Gastroesophageal sphincter (tissue), 4 donors: ENCODE data around the gene OR51E1. TPM values are rescaled to one million over a fixed set of nuclear protein-coding genes. Genes with fewer than 3 reads are reported as not detected.

Source experiments
- ATAC-seq: fragments of 150-250 bp; one replicate; pipeline ENCODE4 v1.9.1; 2016; ENCODE audit warnings: mild to moderate bottlenecking, moderate library complexity
- H3K27ac ChIP-seq, 4 donors: fragments of 200-600 bp; sonication (generic) in 3 of 4; 1 replicate in 3 of 4; 2 replicates in 1 of 4; pipeline ENCODE4 v1.5.1; 2016 to 2019
- H3K27me3 ChIP-seq: fragments of 200-600 bp; sonication (generic); one replicate; pipeline ENCODE4 v1.5.1; 2019
- H3K36me3 ChIP-seq, 2 donors: fragments of 200-600 bp; sonication (generic); one replicate each; pipeline ENCODE4 v1.5.1; 2019; ENCODE audit warnings: control low read depth in 1 of 2
- H3K4me1 ChIP-seq, 3 donors: fragments of 200-600 bp; sonication (generic); 1 replicate in 2 of 3; 2 replicates in 1 of 3; pipeline ENCODE4 v1.5.1; 2016 to 2019; ENCODE audit warnings: control low read depth in 2 of 3
- H3K4me3 ChIP-seq, 2 donors: fragments of 200-600 bp; sonication (generic); one replicate each; pipeline ENCODE4 v1.5.1; 2019; ENCODE audit warnings: mild to moderate bottlenecking in 1 of 2, moderate library complexity in 1 of 2
- H3K9me3 ChIP-seq, 3 donors: fragments of 200-600 bp; sonication (generic); one replicate each; pipeline ENCODE4 v1.5.1; 2017 to 2019; ENCODE audit warnings: control low read depth in 2 of 3
- CTCF ChIP-seq, 4 experiments: fragments of 200-600 bp in 2 of 4; fragments of 450-650 bp in 2 of 4; sonication (generic) in 1 of 4; IDR thresholded peaks; one replicate each; pipeline ENCODE4 v1.5.1; 2017 to 2019; ENCODE audit warnings: antibody characterized with exemption in 4 of 4, mild to moderate bottlenecking in 2 of 4, moderate library complexity in 2 of 4
- EP300 ChIP-seq: sonication (generic); formaldehyde crosslinking; IDR thresholded peaks from one replicate; pipeline ENCODE4 v1.6.1; 2017; ENCODE audit warnings: antibody characterized with exemption, mild to moderate bottlenecking
- POLR2A ChIP-seq, 2 donors: fragments of 450-650 bp; IDR thresholded peaks; one replicate each; pipeline ENCODE4 v1.6.1; 2017; ENCODE audit warnings: antibody characterized with exemption in 2 of 2, mild to moderate bottlenecking in 2 of 2, moderate library complexity in 1 of 2
- POLR2AphosphoS5 ChIP-seq: sonication (generic); formaldehyde crosslinking; IDR thresholded peaks from one replicate; pipeline ENCODE4 v1.6.1; 2017; ENCODE audit warnings: antibody characterized with exemption
- WGBS, 2 donors: methylation state at CpG; one replicate each; pipeline ENCODE4 v1.1.5; 2018; ENCODE audit warnings: low coverage in 1 of 2; 5-methylcytosine and 5-hydroxymethylcytosine counted together
- total RNA-seq, 4 donors: library from RNA; depleted of rRNA; stranded (reverse); fragments of >200 nt; gene quantifications; one replicate each; pipeline ENCODE4 v1.1.0, GENCODE V29; 2016

Gene OR51E1
- total RNA-seq, 4 donors from 2014 or later: 0.27 to 0.78 (median 0.65) TPM

GRCh38 chr11:4680341-4680740 lies 36.6 kb downstream of the OR51E1 start:
- no peak overlapping the region for H3K4me3 ChIP-seq
- no peaks in the 10 kb centered on the region for H3K36me3 ChIP-seq
- no peaks in the 10 kb centered on the region for H3K9me3 ChIP-seq
- no peaks in the 10 kb centered on the region for H3K4me1 ChIP-seq
- WGBS, 2 donors: 37 to 50% methylated on average over 3 of the region's 3 CpGs
- H3K27ac ChIP-seq: no peak overlapping the region
- H3K27me3 ChIP-seq: no peaks in the 10 kb centered on the region
- ATAC-seq: no peak
- TF ChIP-seq CTCF (IDR thresholded peaks at IDR 0.05) (no peak), POLR2AphosphoS5 (no peak), POLR2A (IDR thresholded peaks at IDR 0.05) (no peak)

GRCh38 chr11:4682623-4683419 lies 39.0 kb downstream of the OR51E1 start:
- Histone ChIP-seq H3K36me3 (no peaks in the 10 kb centered on the region), H3K9me3 (no peaks in the 10 kb centered on the region), H3K27ac (no peak overlapping the region), H3K27me3 (no peaks in the 10 kb centered on the region), H3K4me3 (no peak overlapping the region), H3K4me1 (no peaks in the 10 kb centered on the region)
- TF ChIP-seq CTCF (IDR thresholded peaks at IDR 0.05): no peak
- TF ChIP-seq POLR2AphosphoS5: no peak
- TF ChIP-seq EP300: no peak
- TF ChIP-seq POLR2A (IDR thresholded peaks at IDR 0.05): no peak
- WGBS, 2 donors: 68 to 69% methylated on average over 2 of the region's 2 CpGs
- ATAC-seq: no peak

- no peak overlapping the region for H3K4me3 ChIP-seq
- WGBS, 2 donors: 72 to 78% methylated on average over 3 of the region's 3 CpGs
- no peaks in the 10 kb centered on the region for H3K27me3 ChIP-seq
- H3K4me1 ChIP-seq: no peaks in the 10 kb centered on the region
- no peak overlapping the region for H3K27ac ChIP-seq
- H3K9me3 ChIP-seq: no peaks in the 10 kb centered on the region
- no peak for ATAC-seq
- TF ChIP-seq POLR2A (IDR thresholded peaks at IDR 0.05) (no peak), POLR2AphosphoS5 (no peak), CTCF (IDR thresholded peaks at IDR 0.05) (no peak), EP300 (no peak)
- H3K36me3 ChIP-seq: no peaks in the 10 kb centered on the region
Observed at GRCh38 chr11:4684631-4685285, 41.0 kb downstream of the OR51E1 start.

DNA sequence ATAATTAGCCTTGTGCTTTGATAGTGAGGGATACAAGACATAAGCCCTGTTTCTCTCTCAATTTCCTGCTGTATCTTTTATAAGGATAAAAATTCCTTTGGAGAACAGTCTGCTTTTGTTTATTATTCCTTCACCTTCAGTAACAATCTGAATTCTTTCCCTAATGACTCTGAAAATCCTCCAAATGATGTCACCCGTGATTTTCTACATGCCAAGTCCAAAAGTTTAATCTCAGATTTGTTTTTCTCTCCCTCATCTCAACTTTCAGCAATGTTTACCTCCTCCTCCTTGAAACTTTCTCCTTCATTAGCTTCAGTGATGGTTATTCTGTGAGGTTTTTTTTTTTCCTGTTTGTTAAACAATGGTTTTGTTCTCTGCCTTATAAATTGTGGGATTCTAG lies 51.7 kb downstream of the OR51E1 start:
- ATAC-seq: no peak
- Histone ChIP-seq H3K9me3 (no peaks in the 10 kb centered on the region), H3K4me3 (no peak overlapping the region), H3K27ac (no peak overlapping the region), H3K27me3 (no peaks in the 10 kb centered on the region), H3K36me3 (no peaks in the 10 kb centered on the region), H3K4me1 (peaks cover 0 to 9% (median 3%) of the 10 kb centered on the region in 3 donors)
- WGBS, 2 donors: 0 to 9% methylated on average over 1 of the region's 1 CpG
- no peak for TF ChIP-seq EP300
- TF ChIP-seq POLR2A (IDR thresholded peaks at IDR 0.05): no peak
- no peak for TF ChIP-seq POLR2AphosphoS5
- TF ChIP-seq CTCF (IDR thresholded peaks at IDR 0.05): no peak

DNA sequence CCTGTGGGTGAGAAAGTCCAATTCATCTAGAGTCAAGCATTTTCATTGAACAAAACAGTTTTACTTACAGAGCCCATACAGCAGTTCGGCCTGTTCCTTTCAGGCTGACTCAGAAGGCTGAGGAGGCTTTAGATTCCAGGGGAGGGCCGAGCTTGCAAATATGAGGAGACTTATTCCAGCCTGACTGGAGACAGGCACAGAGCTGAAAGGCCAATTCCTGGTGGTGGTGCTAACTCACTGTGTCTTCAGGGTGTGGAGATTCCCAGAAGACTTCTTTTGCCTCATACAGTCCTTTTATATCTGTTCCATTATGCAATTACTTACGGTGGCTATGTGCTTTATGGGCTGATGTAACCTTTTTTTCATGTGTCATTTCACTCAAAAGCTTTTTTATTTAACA lies 53.8 kb downstream of the OR51E1 start, which contains the start of gene OR51E2:
OR51E2 (minus strand) TSS at position 269 of the 400 bp plus-strand sequence. CDS start 15,142 bp downstream, outside the sequence.
- Histone ChIP-seq H3K4me3 (no peak within 1 kb of the TSS), H3K9me3 (no peaks in the 10 kb centered on the region), H3K4me1 (peaks cover 0 to 9% (median 3%) of the 10 kb centered on the region in 3 donors), H3K27me3 (no peaks in the 10 kb centered on the region), H3K36me3 (no peaks in the 10 kb centered on the region), H3K27ac (no peak within 1 kb of the TSS)
- 60 to 62% methylated on average over 3 of the region's 3 CpGs for WGBS, 2 donors
- TF ChIP-seq EP300 (no peak), POLR2A (IDR thresholded peaks at IDR 0.05) (no peak), POLR2AphosphoS5 (no peak), CTCF (IDR thresholded peaks at IDR 0.05) (no peak)
- ATAC-seq: peak; percentile 46
